ENCODE measurements around the gene ATP5MC2.

The ATP5MC2 gene

DNA sequence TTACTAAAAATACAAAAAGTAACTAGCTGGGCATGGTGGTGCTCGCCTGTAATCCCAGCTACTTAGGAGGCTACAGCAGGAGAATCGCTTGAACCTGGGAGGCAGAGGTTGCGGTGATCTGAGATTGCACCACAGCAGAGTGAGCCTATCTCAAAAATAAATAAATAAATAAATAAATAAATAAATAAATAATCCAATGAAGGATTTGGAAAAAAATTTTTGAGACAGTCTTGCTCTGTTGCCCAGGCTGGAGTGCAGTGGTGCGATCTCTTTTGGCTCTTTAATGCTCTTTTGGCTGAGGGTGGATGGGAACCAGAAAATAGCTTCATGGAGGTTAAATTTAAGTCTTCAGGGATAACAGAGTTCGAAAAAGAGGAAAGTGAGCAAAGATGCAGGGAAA is 11.7 kb downstream of the ATP5MC2 start:
- no peak overlapping the region for H3K4me3 ChIP-seq (ENCODE audit: low read depth, low read length)
- TF ChIP-seq CTCF (IDR thresholded peaks at IDR 0.05; ENCODE audit: low read depth, low read length) = no peak

GRCh38 chr12:53660041-53660440 is 15.8 kb downstream of the ATP5MC2 start:
- H3K4me3 ChIP-seq (ENCODE audit: low read depth, low read length) = no peak overlapping the region
- no peak for TF ChIP-seq CTCF (IDR thresholded peaks at IDR 0.05; ENCODE audit: low read depth, low read length)

DNA sequence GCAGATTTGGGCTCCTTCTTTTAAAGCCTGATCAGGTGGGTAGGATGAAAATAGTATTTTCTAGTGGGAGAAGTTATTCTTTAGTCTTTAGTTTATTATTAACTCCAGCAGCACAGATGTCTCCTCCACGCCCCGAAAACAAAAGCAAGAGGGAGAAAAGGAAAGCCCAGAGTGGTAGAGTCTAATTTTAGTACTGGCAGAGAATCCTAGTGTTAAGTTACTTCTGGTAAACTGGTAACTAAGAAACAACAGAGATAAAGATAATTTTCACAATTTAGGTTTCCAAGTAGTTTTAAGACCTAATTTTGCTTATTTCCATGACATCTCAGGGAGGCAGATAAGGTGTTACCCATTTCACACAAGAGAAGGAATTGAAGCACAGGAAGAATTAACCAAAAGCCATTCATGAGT is 16.3 kb downstream of the ATP5MC2 start:
- TF ChIP-seq CTCF (IDR thresholded peaks at IDR 0.05; ENCODE audit: low read depth, low read length) = no peak
- H3K4me3 ChIP-seq (ENCODE audit: low read depth, low read length) = peak overlapping the region; percentile 27; the same call in 1 of the 2 replicates

DNA sequence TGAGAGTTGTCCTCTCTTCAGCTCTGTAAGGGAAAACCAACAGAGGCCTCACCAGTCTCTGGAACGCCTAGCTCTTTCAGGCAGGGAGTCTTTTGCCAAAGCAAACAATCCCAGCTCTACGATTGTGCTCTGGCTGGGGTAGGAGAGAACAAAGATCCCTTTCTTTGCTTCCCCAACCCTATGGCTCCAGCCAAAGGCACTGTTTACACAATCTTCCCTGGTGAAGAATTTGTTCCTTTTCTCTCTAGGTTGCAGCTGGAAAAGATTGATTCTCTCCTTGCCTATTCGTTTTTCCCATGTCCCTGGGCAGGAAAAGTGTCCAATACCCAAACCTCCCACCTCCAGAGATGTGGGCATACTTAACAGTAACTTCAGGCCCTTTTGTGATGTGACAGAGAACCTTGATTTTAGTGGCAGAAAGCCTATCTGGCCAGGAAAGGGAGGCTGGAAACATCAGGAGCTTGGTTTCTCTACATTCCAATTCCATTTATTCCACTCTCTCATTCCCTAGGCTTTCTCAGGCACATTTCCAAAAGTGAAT is 16.8 kb downstream of the ATP5MC2 start:
- H3K4me3 ChIP-seq (ENCODE audit: low read depth, low read length) = peak overlapping the region; percentile 27; the same call in 1 of the 2 replicates
- no peak for TF ChIP-seq CTCF (IDR thresholded peaks at IDR 0.05; ENCODE audit: low read depth, low read length)

DNA sequence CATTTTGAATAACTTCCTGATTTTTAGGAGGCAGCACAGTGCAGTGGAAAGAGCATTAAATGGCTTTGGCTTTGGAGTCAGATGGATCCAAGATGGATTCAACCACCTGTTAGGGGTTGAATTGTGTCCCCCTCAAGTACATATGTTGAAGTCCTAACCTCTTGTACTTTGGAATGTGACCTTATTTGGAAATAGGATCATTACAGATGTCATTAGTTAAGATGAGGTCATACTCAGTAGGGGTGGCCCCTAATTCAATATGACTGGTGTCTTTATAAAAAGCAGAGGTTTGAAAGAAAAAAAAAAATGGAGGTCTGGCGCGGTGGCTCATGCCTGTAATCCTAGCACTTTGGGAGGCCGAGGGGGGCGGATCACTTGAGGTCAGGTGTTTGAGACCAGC is 18.8 kb downstream of the ATP5MC2 start:
- TF ChIP-seq CTCF (IDR thresholded peaks at IDR 0.05; ENCODE audit: low read depth, low read length) = no peak
- no peak overlapping the region for H3K4me3 ChIP-seq (ENCODE audit: low read depth, low read length)

GRCh38 chr12:53653595-53653994 is 22.3 kb downstream of the ATP5MC2 start:
- no peak for TF ChIP-seq CTCF (IDR thresholded peaks at IDR 0.05; ENCODE audit: low read depth, low read length)
- H3K4me3 ChIP-seq (ENCODE audit: low read depth, low read length) = no peak overlapping the region

GRCh38 chr12:53652366-53652765 is 23.5 kb downstream of the ATP5MC2 start:
- no peak for TF ChIP-seq CTCF (IDR thresholded peaks at IDR 0.05; ENCODE audit: low read depth, low read length)
- H3K4me3 ChIP-seq (ENCODE audit: low read depth, low read length) = no peak overlapping the region
